Hematopoietic multipotent progenitor cell treated with erythropoietin and hydrocortisone succinate and interleukin-3 and kit ligand, for 15 days (in vitro differentiated cells): ENCODE measurements around the gene ALG13.
"Not testable (repeated sequence)": the region's sequence is repeated elsewhere in the genome, so short reads cannot be mapped to it uniquely, and the experiment has no call there.

Source experiments
- DNase-seq: peaks from one replicate; pipeline ENCODE4 v3.0.0-alpha.2; 2015; ENCODE audit warnings: low spot score

Gene ALG13

GRCh38 chrX:111759686-111760085 is 78.7 kb downstream of the ALG13 start:
- DNase-seq, result no peak

DNA sequence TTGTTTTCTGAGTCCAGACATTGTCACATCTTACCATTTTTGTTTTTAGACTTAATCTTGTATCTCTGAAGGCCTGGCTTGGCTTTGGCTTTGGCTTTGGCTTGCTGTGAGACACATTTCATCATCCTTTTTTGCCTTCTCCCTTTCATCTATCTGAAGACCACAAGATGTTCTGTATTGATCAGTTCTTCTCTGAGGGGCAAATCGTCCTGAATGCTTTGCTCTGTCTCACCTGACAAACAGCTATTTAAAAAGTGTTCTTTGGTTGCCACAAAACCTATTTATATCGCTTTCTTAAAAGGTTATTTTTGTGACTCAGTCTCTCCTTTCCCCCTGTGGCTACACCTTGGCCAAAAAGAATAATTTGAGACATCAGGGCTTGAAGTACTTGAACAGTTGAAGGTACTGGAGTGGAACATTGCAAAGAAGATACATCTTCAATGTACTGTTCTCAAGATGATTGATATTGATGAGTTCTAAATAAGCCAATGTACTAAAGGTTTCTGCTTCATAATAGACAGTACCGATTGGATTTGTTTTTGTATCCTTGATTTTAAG is 80.7 kb downstream of the ALG13 start:
- no peak for DNase-seq

GRCh38 chrX:111778591-111778990 is 97.6 kb downstream of the ALG13 start:
- DNase-seq, result no peak

GRCh38 chrX:111779582-111779981 is 98.6 kb downstream of the ALG13 start:
- no peak for DNase-seq

DNA sequence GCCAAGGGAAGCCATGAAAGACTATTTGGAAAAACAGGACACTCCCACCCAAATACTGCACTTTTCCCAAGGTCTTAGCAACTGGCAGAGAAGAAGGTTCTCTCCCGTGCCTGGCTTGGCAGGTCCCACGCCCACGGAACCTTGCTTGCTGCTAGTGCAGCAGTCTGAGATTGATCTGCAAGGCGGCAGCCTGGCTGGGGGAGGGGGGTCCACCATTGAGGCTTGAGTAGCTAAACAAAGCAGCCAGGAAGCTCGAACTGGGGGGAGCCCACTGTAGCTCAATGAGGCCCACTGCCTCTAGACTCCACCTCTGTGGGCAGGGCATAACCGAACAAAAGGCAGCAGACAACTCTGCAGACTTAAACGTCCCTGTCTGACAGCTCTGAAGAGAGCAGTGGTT is 103.7 kb downstream of the ALG13 start:
- no peak for DNase-seq

DNA sequence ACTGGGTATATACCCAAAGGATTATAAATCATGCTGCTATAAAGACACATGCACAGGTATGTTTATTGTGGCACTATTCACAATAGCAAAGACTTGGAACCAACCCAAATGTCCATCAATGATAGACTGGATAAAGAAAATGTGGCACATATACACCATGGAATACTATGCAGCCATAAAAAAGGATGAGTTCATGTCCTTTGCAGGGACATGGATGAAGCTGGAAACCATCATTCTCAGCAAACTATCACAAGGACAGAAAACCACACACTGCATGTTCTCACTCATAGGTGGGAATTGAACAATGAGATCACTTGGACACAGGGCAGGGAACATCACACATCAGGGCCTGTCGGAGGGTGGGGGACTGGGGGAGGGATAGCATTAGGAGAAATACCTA is 109.1 kb downstream of the ALG13 start:
- not testable (repeated sequence) for DNase-seq
